ENCODE measurements around the gene CCDC141.

DNA sequence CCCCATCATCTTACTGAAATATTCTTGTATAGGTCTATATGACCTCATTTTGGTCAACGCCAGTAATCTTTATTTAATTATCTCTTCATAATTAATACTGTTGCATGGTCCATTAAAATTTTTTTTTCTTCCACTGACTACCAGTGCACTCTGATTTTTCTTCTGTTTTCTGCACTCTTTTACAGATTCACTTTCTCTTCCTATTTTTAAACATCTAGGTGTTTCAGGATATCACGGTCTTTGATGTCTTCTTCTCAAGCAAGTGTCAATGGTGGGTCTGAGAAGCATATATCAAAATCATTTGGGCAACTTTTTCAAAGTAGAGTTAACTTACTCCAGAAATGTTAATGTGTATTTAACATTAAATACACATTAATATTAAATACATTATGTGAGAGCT is 51.4 kb downstream of the CCDC141 start:
- TF ChIP-seq, protein P1, sequence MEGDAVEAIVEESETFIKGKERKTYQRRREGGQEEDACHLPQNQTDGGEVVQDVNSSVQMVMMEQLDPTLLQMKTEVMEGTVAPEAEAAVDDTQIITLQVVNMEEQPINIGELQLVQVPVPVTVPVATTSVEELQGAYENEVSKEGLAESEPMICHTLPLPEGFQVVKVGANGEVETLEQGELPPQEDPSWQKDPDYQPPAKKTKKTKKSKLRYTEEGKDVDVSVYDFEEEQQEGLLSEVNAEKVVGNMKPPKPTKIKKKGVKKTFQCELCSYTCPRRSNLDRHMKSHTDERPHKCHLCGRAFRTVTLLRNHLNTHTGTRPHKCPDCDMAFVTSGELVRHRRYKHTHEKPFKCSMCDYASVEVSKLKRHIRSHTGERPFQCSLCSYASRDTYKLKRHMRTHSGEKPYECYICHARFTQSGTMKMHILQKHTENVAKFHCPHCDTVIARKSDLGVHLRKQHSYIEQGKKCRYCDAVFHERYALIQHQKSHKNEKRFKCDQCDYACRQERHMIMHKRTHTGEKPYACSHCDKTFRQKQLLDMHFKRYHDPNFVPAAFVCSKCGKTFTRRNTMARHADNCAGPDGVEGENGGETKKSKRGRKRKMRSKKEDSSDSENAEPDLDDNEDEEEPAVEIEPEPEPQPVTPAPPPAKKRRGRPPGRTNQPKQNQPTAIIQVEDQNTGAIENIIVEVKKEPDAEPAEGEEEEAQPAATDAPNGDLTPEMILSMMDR (conservative IDR thresholded peaks at IDR 0.05 in 1 of 2, IDR thresholded peaks at IDR 0.05 in 1 of 2; ENCODE audit: extremely low read depth in 1 of 2, insufficient read depth in 1 of 2, low read depth in 1 of 2, low read length in 2 of 2) = no peak
- TF ChIP-seq EZH2 (IDR thresholded peaks at IDR 0.05; ENCODE audit: borderline replicate concordance, low read length) = no peak
